ENCODE data around the gene TMCO6.

The TMCO6 gene

GRCh38 chr5:140674629-140675028, 35.4 kb downstream of the TMCO6 start:
- Histone ChIP-seq H3K36me3 (ENCODE audit: control insufficient read depth in 4 of 4, insufficient read depth in 4 of 4, low read length in 3 of 4) (peaks cover 24 to 84% (median 54%) of the 10 kb centered on the region in 4 experiments), H3K27ac (ENCODE audit: insufficient read depth in 1 of 2, low read depth in 1 of 2, low read length in 2 of 2, poor library complexity in 1 of 2, severe bottlenecking in 2 of 2) (no peak overlapping the region), H3K4me3 (ENCODE audit: control insufficient read depth in 1 of 7, extremely low read depth in 1 of 7, insufficient read depth in 4 of 7, low read depth in 2 of 7, low read length in 6 of 7) (no peak overlapping the region), H3K27me3 (replicated peaks in 2 of 5; ENCODE audit: control insufficient read depth in 4 of 5, insufficient read depth in 5 of 5, low read length in 4 of 5) (no peaks in the 10 kb centered on the region), H3K9me3 (ENCODE audit: control extremely low read depth in 1 of 5, control insufficient read depth in 4 of 5, insufficient read depth in 2 of 5, low read depth in 1 of 5, low read length in 4 of 5) (no peaks in the 10 kb centered on the region), H3K4me1 (ENCODE audit: control extremely low read depth in 1 of 4, control insufficient read depth in 4 of 4, insufficient read depth in 4 of 4, low read length in 3 of 4) (no peaks in the 10 kb centered on the region)
- POLR2A ChIA-PET, result interaction anchor here (0.6 kb wide), 1 partner anchor 19 kb away, joined by 6 read pairs; no protein-coding TSS in a partner anchor
- CTCF ChIA-PET, result interaction anchor here (0.7 to 1.0 kb wide), 4 partner anchors 9 to 105 kb away, joined by 3 read pairs; partner anchors contain the start of genes HARS1 and HARS2
- 100% methylated on average over 4 of the region's 4 CpGs for WGBS (ENCODE audit: insufficient coverage)
- DNase-seq, result no peak

DNA sequence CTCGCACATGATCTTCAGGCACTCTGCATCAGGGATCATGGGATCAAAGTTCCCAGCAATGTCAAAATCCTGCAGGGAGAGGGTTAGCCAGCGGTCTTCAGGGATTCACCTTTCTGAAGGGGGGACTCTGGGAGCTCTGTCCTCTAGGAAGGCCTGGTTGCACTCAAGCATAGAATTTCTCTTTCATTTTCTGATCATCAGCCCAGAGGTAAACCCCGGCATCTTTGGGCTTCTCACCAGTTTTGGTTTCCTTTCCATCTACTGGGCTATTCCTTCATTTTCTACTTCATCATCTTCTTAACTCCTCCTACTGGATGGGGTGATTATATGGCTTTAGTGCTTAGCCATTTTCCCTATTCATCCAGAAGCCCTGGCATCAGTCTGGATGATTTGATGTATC, 38.7 kb downstream of the TMCO6 start:
- H3K27ac ChIP-seq (ENCODE audit: insufficient read depth in 1 of 2, low read depth in 1 of 2, low read length in 2 of 2, poor library complexity in 1 of 2, severe bottlenecking in 2 of 2), result no peak overlapping the region
- ChIA-PET POLR2A (interaction anchor here (0.7 kb wide), 1 partner anchor 438 kb away, joined by 3 read pairs; no protein-coding TSS in a partner anchor), CTCF (interaction anchor here (1.6 kb wide), 1 partner anchor 9 kb away, joined by 5 read pairs; no protein-coding TSS in a partner anchor)
- H3K27me3 ChIP-seq (replicated peaks in 2 of 5; ENCODE audit: control insufficient read depth in 4 of 5, insufficient read depth in 5 of 5, low read length in 4 of 5), result no peaks in the 10 kb centered on the region
- WGBS (ENCODE audit: insufficient coverage), result 93% methylated on average over 3 of the region's 3 CpGs
- H3K36me3 ChIP-seq (ENCODE audit: control insufficient read depth in 4 of 4, insufficient read depth in 4 of 4, low read length in 3 of 4), result peaks cover 29 to 81% (median 57%) of the 10 kb centered on the region in 4 experiments
- H3K9me3 ChIP-seq (ENCODE audit: control extremely low read depth in 1 of 5, control insufficient read depth in 4 of 5, insufficient read depth in 2 of 5, low read depth in 1 of 5, low read length in 4 of 5), result no peaks in the 10 kb centered on the region
- H3K4me3 ChIP-seq (ENCODE audit: control insufficient read depth in 1 of 7, extremely low read depth in 1 of 7, insufficient read depth in 4 of 7, low read depth in 2 of 7, low read length in 6 of 7), result no peak overlapping the region
- no peak for DNase-seq
- no peaks in the 10 kb centered on the region for H3K4me1 ChIP-seq (ENCODE audit: control extremely low read depth in 1 of 4, control insufficient read depth in 4 of 4, insufficient read depth in 4 of 4, low read length in 3 of 4)

DNA sequence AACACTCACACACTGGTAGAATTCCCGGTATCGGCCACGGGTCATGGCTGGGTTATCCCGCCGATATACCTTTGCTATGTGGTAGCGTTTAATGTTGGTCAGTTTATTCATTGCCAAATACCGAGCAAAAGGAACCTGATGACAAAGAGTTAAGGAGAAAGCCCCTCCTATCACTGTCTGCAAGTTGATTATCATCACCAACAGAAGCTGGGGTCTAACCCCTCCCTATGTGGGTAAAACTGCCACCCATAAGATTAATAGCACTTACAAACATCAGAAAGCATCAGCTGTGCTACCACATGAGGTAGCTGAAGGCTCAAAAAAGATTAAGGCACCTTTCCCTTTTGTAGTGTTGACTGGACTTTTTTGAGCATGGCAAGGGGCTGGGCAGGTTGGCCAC, 39.7 kb downstream of the TMCO6 start:
- DNase-seq, result peak; percentile 25 to 75 (median 48)
- Histone ChIP-seq H3K4me3 (ENCODE audit: control insufficient read depth in 1 of 7, extremely low read depth in 1 of 7, insufficient read depth in 4 of 7, low read depth in 2 of 7, low read length in 6 of 7) (no peak overlapping the region), H3K27me3 (replicated peaks in 2 of 5; ENCODE audit: control insufficient read depth in 4 of 5, insufficient read depth in 5 of 5, low read length in 4 of 5) (no peaks in the 10 kb centered on the region), H3K4me1 (ENCODE audit: control extremely low read depth in 1 of 4, control insufficient read depth in 4 of 4, insufficient read depth in 4 of 4, low read length in 3 of 4) (no peaks in the 10 kb centered on the region), H3K27ac (ENCODE audit: insufficient read depth in 1 of 2, low read depth in 1 of 2, low read length in 2 of 2, poor library complexity in 1 of 2, severe bottlenecking in 2 of 2) (peak overlapping the region in 1 of 2 experiments; percentile 7), H3K9me3 (ENCODE audit: control extremely low read depth in 1 of 5, control insufficient read depth in 4 of 5, insufficient read depth in 2 of 5, low read depth in 1 of 5, low read length in 4 of 5) (no peaks in the 10 kb centered on the region), H3K36me3 (ENCODE audit: control insufficient read depth in 4 of 4, insufficient read depth in 4 of 4, low read length in 3 of 4) (peaks cover 25 to 74% (median 54%) of the 10 kb centered on the region in 4 experiments)
- ChIA-PET CTCF (interaction anchor here (1.4 kb wide), 1 partner anchor 11 kb away, joined by 3 read pairs; no protein-coding TSS in a partner anchor), POLR2A (no interaction called here)
- WGBS (ENCODE audit: insufficient coverage), result no CpG with 5 or more reads among the region's 7 CpGs

DNA sequence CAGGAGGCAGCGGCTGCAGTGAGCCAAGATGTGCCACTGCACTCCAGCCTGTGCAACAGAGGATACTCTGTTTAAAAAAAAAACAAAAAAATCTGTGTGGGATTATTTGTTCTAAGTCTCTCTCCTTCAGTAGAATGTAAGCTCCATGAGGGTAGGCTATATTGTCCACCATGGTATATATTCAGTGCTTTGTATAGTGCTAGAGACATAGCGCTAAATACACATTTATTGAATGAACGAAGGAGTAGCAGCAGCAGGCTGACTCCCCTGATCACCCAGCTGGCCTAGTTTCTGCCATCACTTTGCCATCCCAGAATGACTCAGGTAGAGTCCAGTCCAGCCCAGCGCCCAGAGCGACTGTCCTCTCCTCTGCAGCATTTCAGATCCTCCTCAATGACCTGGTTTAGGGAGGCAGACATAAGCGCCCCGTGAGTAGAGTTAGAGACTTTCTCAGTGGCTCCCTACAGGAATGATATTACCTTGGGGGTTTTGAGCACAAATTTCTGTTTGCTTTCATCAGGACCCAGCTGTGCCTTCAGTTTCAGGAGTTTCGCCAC, 51.2 kb downstream of the TMCO6 start:
- Histone ChIP-seq H3K4me3 (ENCODE audit: control insufficient read depth in 1 of 7, extremely low read depth in 1 of 7, insufficient read depth in 4 of 7, low read depth in 2 of 7, low read length in 6 of 7) (peak overlapping the region; percentile 75 to 96 (median 92)), H3K9me3 (ENCODE audit: control extremely low read depth in 1 of 5, control insufficient read depth in 4 of 5, insufficient read depth in 2 of 5, low read depth in 1 of 5, low read length in 4 of 5) (no peaks in the 10 kb centered on the region), H3K4me1 (ENCODE audit: control extremely low read depth in 1 of 4, control insufficient read depth in 4 of 4, insufficient read depth in 4 of 4, low read length in 3 of 4) (peaks cover 12 to 18% (median 15%) of the 10 kb centered on the region in 4 experiments), H3K36me3 (ENCODE audit: control insufficient read depth in 4 of 4, insufficient read depth in 4 of 4, low read length in 3 of 4) (peaks cover 11 to 35% (median 27%) of the 10 kb centered on the region in 4 experiments), H3K27ac (ENCODE audit: insufficient read depth in 1 of 2, low read depth in 1 of 2, low read length in 2 of 2, poor library complexity in 1 of 2, severe bottlenecking in 2 of 2) (peak overlapping the region; percentile 78 to 92), H3K27me3 (replicated peaks in 2 of 5; ENCODE audit: control insufficient read depth in 4 of 5, insufficient read depth in 5 of 5, low read length in 4 of 5) (no peaks in the 10 kb centered on the region)
- CTCF ChIA-PET, result interaction anchor here (0.6 to 1.5 kb wide), 10 partner anchors 10 to 481 kb away, joined by 3 to 5 read pairs (median 3); partner anchors contain the start of genes ANKHD1, EIF4EBP3, IK and NDUFA2
- WGBS (ENCODE audit: insufficient coverage), result 58% methylated on average over 8 of the region's 8 CpGs
- DNase-seq, result no peak
- POLR2A ChIA-PET, result interaction anchor here (1.1 to 1.2 kb wide), 2 partner anchors 11 to 43 kb away, joined by 4 to 5 read pairs; partner anchors contain the start of genes IK and NDUFA2

GRCh38 chr5:140690941-140691924, 52.0 kb downstream of the TMCO6 start, which contains the start of the genes HARS1 and HARS2:
Gene HARS1, minus strand, starts transcription at chr5:140691370. Its CDS starts 66 bp downstream, at chr5:140691304.
Gene HARS2, plus strand, starts transcription at chr5:140691455. Its CDS starts 194 bp downstream, at chr5:140691649.
- Histone ChIP-seq H3K27me3 (replicated peaks in 2 of 5; ENCODE audit: control insufficient read depth in 4 of 5, insufficient read depth in 5 of 5, low read length in 4 of 5) (no peaks in the 10 kb centered on the region), H3K27ac (ENCODE audit: insufficient read depth in 1 of 2, low read depth in 1 of 2, low read length in 2 of 2, poor library complexity in 1 of 2, severe bottlenecking in 2 of 2) (peak within 1 kb of the TSS; percentile 78 to 92), H3K9me3 (ENCODE audit: control extremely low read depth in 1 of 5, control insufficient read depth in 4 of 5, insufficient read depth in 2 of 5, low read depth in 1 of 5, low read length in 4 of 5) (no peaks in the 10 kb centered on the region), H3K36me3 (ENCODE audit: control insufficient read depth in 4 of 4, insufficient read depth in 4 of 4, low read length in 3 of 4) (peaks cover 16 to 42% (median 35%) of the 10 kb centered on the region in 4 experiments), H3K4me1 (ENCODE audit: control extremely low read depth in 1 of 4, control insufficient read depth in 4 of 4, insufficient read depth in 4 of 4, low read length in 3 of 4) (peaks cover 12 to 18% (median 15%) of the 10 kb centered on the region in 4 experiments), H3K4me3 (ENCODE audit: control insufficient read depth in 1 of 7, extremely low read depth in 1 of 7, insufficient read depth in 4 of 7, low read depth in 2 of 7, low read length in 6 of 7) (peak within 1 kb of the TSS; percentile 75 to 96 (median 92))
- WGBS (ENCODE audit: insufficient coverage), result 0% methylated on average over 56 of the region's 61 CpGs
- ChIA-PET POLR2A (interaction anchor here (0.6 to 1.2 kb wide), 5 partner anchors 10 to 203 kb away, joined by 3 to 5 read pairs (median 4); partner anchors contain the start of genes IK and NDUFA2), CTCF (interaction anchor here (0.6 to 1.5 kb wide), 11 partner anchors 10 to 482 kb away, joined by 3 to 5 read pairs (median 3); partner anchors contain the start of genes ANKHD1, EIF4EBP3, IK and NDUFA2)
- peak; percentile 82 to 91 (median 84) for DNase-seq

DNA sequence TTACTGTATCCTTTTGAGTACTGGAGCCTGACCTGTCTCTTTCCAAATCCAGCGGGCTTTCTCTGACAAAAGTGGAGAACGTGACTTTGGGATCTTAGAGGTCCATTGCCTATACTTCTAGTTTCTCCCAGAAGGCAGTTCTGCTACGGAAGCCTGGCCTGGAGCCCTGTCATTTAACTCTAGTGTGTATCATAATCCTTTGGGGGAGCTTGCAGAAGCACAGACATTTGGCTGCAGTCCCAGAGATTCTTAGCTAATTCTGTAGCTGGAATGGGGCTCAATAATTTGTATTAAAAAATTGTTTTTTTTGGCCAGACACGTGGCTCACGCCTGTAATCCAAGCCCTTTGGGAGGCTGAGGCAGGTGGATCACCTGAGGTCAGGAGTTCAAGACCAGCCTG, 55.0 kb downstream of the TMCO6 start:
- ChIA-PET CTCF (interaction anchor here (0.6 to 1.6 kb wide), 2 partner anchors 10 to 31 kb away, joined by 3 read pairs; no protein-coding TSS in a partner anchor), POLR2A (no interaction called here)
- no peak for DNase-seq
- Histone ChIP-seq H3K9me3 (ENCODE audit: control extremely low read depth in 1 of 5, control insufficient read depth in 4 of 5, insufficient read depth in 2 of 5, low read depth in 1 of 5, low read length in 4 of 5) (no peaks in the 10 kb centered on the region), H3K27ac (ENCODE audit: insufficient read depth in 1 of 2, low read depth in 1 of 2, low read length in 2 of 2, poor library complexity in 1 of 2, severe bottlenecking in 2 of 2) (no peak overlapping the region), H3K36me3 (ENCODE audit: control insufficient read depth in 4 of 4, insufficient read depth in 4 of 4, low read length in 3 of 4) (peaks cover 35 to 62% (median 52%) of the 10 kb centered on the region in 4 experiments), H3K27me3 (replicated peaks in 2 of 5; ENCODE audit: control insufficient read depth in 4 of 5, insufficient read depth in 5 of 5, low read length in 4 of 5) (no peaks in the 10 kb centered on the region), H3K4me3 (ENCODE audit: control insufficient read depth in 1 of 7, extremely low read depth in 1 of 7, insufficient read depth in 4 of 7, low read depth in 2 of 7, low read length in 6 of 7) (no peak overlapping the region), H3K4me1 (ENCODE audit: control extremely low read depth in 1 of 4, control insufficient read depth in 4 of 4, insufficient read depth in 4 of 4, low read length in 3 of 4) (peaks cover 12 to 18% (median 15%) of the 10 kb centered on the region in 4 experiments)
- 100% methylated on average over 5 of the region's 5 CpGs for WGBS (ENCODE audit: insufficient coverage)

All from common myeloid progenitor, CD34-positive (primary cell).